ENCODE results near the gene FAN1.

DNA sequence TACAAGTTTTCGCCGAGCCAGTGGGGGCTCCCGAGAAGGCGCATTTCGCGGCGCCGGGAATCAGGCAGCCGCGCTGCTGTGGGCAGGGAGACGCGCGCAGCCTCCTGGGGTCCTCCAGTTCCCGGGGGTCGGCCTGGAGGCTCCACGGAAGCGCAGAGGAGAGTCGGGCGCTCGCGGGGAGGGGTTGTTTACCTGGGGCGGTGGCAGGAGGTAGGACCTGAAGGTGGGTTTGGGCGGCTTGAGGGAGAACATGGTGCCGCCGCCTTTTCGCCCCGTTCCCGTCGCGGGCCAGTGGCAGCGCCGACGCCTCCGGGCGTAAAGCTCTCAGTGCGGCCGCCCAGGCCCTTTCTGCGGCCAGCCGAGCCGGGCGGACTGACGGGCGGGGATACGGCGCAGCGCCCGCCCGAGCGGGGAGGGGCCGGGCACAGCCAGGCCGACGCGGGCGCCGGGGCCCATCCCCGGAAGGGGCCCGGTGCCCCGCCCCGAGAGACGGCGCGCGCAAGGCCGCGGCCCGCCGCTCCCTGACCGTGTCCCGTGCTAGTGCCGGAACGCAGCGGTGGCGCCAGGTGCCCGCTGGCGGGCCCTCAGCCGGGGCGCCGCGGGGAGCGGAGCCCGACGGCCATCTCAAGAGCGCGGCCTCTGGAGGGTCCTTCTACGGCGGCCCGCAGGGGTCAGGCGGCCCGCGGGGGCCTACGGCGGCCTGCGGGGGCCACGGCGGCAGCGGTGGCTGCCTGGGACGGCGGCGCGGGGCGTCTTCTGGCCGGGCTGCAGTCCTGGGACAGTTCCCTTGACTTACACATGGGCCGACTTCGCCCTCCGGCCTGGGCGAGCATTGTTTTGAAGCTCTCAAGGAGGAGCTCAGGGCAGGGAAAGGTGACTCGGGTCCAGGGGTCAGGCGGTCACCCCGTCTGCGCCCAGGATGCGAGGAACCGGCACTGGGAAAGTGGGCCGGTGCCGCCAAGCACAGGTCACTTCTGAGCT, 87.8 kb downstream of the FAN1 start, which contains the start of gene MTMR10:
- TF ChIP-seq ARNT (IDR thresholded peaks at IDR 0.05) (no peak), ZBTB7A (IDR thresholded peaks at IDR 0.05; ENCODE audit: borderline replicate concordance, control insufficient read depth, low read depth, low read length) (peak; percentile 54; the same call in 1 of the 2 replicates), ZNF224 (CRISPR knock-in tag; IDR thresholded peaks at IDR 0.05) (no peak), PKNOX1 (IDR thresholded peaks at IDR 0.05) (no peak), PHB (CRISPR knock-in tag; IDR thresholded peaks at IDR 0.05) (no peak), TAF15 (IDR thresholded peaks at IDR 0.05; ENCODE audit: low read depth, low read length) (no peak)
- TF ChIP-seq, protein P1, sequence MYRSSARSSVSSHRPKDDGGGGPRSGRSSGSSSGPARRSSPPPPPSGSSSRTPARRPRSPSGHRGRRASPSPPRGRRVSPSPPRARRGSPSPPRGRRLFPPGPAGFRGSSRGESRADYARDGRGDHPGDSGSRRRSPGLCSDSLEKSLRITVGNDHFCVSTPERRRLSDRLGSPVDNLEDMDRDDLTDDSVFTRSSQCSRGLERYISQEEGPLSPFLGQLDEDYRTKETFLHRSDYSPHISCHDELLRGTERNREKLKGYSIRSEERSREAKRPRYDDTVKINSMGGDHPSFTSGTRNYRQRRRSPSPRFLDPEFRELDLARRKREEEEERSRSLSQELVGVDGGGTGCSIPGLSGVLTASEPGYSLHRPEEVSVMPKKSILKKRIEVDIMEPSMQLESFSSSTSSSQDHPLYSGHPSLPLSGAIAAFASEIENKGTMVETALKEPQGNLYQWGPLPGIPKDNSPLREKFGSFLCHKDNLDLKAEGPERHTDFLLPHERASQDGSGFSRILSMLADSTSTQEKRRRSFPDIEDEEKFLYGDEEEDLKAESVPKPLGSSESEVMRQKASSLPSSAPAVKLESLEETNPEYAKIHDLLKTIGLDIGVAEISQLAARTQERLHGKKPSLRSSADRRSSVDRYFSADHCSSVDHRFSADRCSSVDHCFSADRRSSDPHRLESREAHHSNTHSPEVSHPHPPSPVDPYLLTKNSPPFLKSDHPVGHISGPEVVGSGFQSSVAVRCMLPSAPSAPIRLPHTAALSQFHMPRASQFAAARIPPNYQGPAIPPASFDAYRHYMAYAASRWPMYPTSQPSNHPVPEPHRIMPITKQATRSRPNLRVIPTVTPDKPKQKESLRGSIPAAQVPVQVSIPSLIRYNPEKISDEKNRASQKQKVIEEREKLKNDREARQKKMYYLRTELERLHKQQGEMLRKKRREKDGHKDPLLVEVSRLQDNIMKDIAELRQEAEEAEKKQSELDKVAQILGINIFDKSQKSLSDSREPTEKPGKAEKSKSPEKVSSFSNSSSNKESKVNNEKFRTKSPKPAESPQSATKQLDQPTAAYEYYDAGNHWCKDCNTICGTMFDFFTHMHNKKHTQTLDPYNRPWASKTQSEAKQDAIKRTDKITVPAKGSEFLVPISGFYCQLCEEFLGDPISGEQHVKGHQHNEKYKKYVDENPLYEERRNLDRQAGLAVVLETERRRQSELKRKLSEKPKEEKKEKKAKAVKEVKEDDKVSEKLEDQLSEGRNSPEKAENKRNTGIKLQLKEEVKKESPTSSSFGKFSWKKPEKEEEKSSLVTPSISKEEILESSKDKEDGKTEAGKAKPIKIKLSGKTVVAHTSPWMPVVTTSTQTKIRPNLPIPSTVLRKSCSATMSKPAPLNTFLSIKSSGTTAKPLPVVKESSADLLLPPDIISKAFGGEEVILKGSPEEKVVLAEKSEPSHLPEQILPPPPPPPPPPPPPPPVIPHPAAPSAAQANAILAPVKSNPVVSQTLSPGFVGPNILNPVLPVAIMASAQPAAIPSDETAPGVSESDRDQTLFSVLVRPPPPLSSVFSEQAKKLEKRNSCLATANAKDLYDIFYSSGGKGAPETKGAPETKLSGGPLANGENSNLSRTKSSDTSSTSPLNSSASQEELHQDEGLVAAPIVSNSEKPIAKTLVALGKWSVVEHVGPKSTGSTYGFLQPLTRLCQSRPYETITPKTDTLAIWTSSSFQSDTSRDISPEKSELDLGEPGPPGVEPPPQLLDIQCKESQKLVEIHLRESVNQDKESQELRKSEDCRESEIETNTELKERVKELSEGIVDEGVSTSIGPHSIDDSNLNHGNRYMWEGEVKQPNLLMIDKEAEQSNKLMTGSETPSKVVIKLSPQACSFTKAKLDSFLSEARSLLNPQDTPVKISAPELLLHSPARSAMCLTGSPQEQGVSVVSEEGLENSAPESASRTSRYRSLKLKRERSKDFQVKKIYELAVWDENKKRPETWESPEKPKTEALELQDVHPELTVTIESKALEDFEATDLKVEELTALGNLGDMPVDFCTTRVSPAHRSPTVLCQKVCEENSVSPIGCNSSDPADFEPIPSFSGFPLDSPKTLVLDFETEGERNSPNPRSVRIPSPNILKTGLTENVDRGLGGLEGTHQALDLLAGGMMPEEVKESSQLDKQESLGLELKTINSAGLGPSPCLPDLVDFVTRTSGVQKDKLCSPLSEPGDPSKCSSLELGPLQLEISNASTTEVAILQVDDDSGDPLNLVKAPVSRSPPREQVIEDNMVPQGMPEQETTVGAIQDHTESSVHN (IDR thresholded peaks at IDR 0.05; ENCODE audit: borderline replicate concordance in 1 of 2, low read depth in 1 of 2): no peak
- TF ChIP-seq, protein P2, sequence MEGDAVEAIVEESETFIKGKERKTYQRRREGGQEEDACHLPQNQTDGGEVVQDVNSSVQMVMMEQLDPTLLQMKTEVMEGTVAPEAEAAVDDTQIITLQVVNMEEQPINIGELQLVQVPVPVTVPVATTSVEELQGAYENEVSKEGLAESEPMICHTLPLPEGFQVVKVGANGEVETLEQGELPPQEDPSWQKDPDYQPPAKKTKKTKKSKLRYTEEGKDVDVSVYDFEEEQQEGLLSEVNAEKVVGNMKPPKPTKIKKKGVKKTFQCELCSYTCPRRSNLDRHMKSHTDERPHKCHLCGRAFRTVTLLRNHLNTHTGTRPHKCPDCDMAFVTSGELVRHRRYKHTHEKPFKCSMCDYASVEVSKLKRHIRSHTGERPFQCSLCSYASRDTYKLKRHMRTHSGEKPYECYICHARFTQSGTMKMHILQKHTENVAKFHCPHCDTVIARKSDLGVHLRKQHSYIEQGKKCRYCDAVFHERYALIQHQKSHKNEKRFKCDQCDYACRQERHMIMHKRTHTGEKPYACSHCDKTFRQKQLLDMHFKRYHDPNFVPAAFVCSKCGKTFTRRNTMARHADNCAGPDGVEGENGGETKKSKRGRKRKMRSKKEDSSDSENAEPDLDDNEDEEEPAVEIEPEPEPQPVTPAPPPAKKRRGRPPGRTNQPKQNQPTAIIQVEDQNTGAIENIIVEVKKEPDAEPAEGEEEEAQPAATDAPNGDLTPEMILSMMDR (IDR thresholded peaks at IDR 0.05 in 2 of 3, conservative IDR thresholded peaks at IDR 0.05 in 1 of 3; ENCODE audit: insufficient read depth in 2 of 3, low read depth in 1 of 3, low read length in 3 of 3): no peak
